Measurements from ENCODE around the gene SPANXN1. TPM values are rescaled to one million over a fixed set of nuclear protein-coding genes. Genes with fewer than 3 reads are reported as not detected.
"Not testable (repeated sequence)": the region's sequence is repeated elsewhere in the genome, so short reads cannot be mapped to it uniquely, and the experiment has no call there.

The SPANXN1 gene, protein sequence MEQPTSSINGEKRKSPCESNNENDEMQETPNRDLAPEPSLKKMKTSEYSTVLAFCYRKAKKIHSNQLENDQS
- total RNA-seq (2021; ENCODE audit: unreplicated experiment), result not detected
- not detected in 2 replicates for polyA plus RNA-seq (2012)
- Bru-seq, nascent RNA, result not detected
- BruChase-seq, experiment 1, labeled RNA remaining after a 6-hour chase, result not detected
- not detected for BruChase-seq, experiment 2, labeled RNA remaining after a 2-hour chase
- long read RNA-seq, result 0 reads

DNA sequence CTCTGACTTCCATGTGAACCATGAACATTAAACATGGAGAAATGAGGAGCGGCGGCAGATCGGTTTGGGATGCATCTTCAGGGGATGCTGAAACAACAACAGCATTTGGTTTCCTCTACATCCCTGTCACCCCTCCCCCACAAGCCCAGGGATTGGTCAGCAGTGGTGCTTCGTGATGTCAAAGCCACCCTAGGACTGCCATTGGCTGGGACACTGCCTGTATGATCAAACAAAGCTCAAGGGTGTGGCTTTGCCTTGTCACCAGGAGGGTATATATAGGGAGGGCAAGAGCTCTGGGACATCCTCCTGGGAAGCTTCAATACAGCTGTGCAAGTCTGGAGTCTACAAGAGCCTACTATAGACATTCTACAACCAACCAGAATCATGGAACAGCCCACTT is at the start of gene SPANXN1:
SPANXN1 (plus strand) TSS at position 301 of the 400 bp plus-strand sequence; CDS start at position 385, 84 bp downstream.
- H2AFZ ChIP-seq (ENCODE audit: low read depth, low read length, poor library complexity, severe bottlenecking); CTCF ChIA-PET; H3K9me3 ChIP-seq (ENCODE audit: control insufficient read depth in 1 of 2, insufficient read depth in 1 of 2, low read depth in 1 of 2, low read length in 2 of 2); H4K20me1 ChIP-seq (ENCODE audit: insufficient read depth); H3K27ac ChIP-seq (ENCODE audit: low read depth, low read length); RAD21 ChIA-PET (ENCODE audit: low non-redundant PET in 1 of 2, low total read pairs in 2 of 2, uncharacterized antibody in 2 of 2, unreplicated experiment in 2 of 2); intact Hi-C loops (cut with micrococcal nuclease); BruUV-seq (replicated peaks); H3K4me3 ChIP-seq (replicated peaks in 1 of 2; ENCODE audit: low read depth in 1 of 2, low read length in 2 of 2); H3K27me3 ChIP-seq (ENCODE audit: insufficient read depth, low read length); ATAC-seq; H3K9me2 ChIP-seq (ENCODE audit: insufficient read depth); H3K9ac ChIP-seq (ENCODE audit: low read length); H3K4me2 ChIP-seq (ENCODE audit: low read length); H3K4me1 ChIP-seq (ENCODE audit: control insufficient read depth in 1 of 2, insufficient read depth in 2 of 2, low read length in 2 of 2); POLR2A ChIA-PET; H3K79me2 ChIP-seq (ENCODE audit: insufficient read depth, low read length); DNase-seq (ENCODE audit: low read depth, low spot score); H3K36me3 ChIP-seq (ENCODE audit: control insufficient read depth in 1 of 2, insufficient read depth in 2 of 2, low read length in 2 of 2): not testable (repeated sequence)

DNA sequence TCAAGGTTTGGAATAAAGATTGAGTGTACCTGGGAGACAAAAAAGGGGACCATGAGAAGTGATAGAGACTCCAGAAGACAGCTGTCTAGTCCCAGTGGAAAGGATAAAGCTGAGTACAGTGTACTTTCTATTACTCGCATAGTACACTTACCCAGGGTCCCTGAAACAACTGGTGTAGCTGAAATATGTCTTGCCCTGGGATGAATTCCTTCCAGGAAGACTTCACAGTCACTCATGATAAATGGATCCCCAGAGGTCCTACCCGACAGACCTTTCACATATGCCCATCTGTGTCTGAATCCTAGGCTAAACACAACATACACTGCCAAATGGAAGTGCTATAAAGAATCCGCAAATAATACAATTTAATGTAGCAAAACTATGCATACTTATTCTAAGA is 48.2 kb upstream of the SPANXN1 start:
- intact Hi-C loops (cut with micrococcal nuclease), result no loop called here
- no peaks in the 10 kb centered on the region for H3K9me2 ChIP-seq (ENCODE audit: insufficient read depth)
- no peaks in the 10 kb centered on the region for H3K36me3 ChIP-seq (ENCODE audit: control insufficient read depth in 1 of 2, insufficient read depth in 2 of 2, low read length in 2 of 2)
- no TSS peak for BruUV-seq (replicated peaks)
- H3K27ac ChIP-seq (ENCODE audit: low read depth, low read length), result no peak overlapping the region
- ChIA-PET RAD21 (ENCODE audit: low non-redundant PET in 1 of 2, low total read pairs in 2 of 2, uncharacterized antibody in 2 of 2, unreplicated experiment in 2 of 2) (no interaction called here), POLR2A (no interaction called here), CTCF (no interaction called here)
- H3K9ac ChIP-seq (ENCODE audit: low read length), result no peak overlapping the region
- H3K4me3 ChIP-seq (replicated peaks in 1 of 2; ENCODE audit: low read depth in 1 of 2, low read length in 2 of 2), result no peak overlapping the region
- no peaks in the 10 kb centered on the region for H4K20me1 ChIP-seq (ENCODE audit: insufficient read depth)
- no peaks in the 10 kb centered on the region for H3K4me1 ChIP-seq (ENCODE audit: control insufficient read depth in 1 of 2, insufficient read depth in 2 of 2, low read length in 2 of 2)
- H2AFZ ChIP-seq (ENCODE audit: low read depth, low read length, poor library complexity, severe bottlenecking), result no peak overlapping the region
- ATAC-seq (no peak), DNase-seq (ENCODE audit: low read depth, low spot score) (no peak)
- H3K9me3 ChIP-seq (ENCODE audit: control insufficient read depth in 1 of 2, insufficient read depth in 1 of 2, low read depth in 1 of 2, low read length in 2 of 2), result no peaks in the 10 kb centered on the region
- no peaks in the 10 kb centered on the region for H3K27me3 ChIP-seq (ENCODE audit: insufficient read depth, low read length)
- no peaks in the 10 kb centered on the region for H3K79me2 ChIP-seq (ENCODE audit: insufficient read depth, low read length)
- H3K4me2 ChIP-seq (ENCODE audit: low read length), result no peak overlapping the region
- no peak for TF ChIP-seq CTCF (IDR thresholded peaks at IDR 0.05 in 2 of 3, conservative IDR thresholded peaks at IDR 0.05 in 1 of 3; ENCODE audit: borderline replicate concordance in 1 of 3, insufficient read depth in 1 of 3, low read depth in 2 of 3, low read length in 2 of 3)
- no peak for TF ChIP-seq POLR2AphosphoS5 (IDR thresholded peaks at IDR 0.05; ENCODE audit: low read depth, low read length)
- TF ChIP-seq EGR1 (IDR thresholded peaks at IDR 0.05; ENCODE audit: low read depth), result no peak
- TF ChIP-seq ELF1 (IDR thresholded peaks at IDR 0.05; ENCODE audit: borderline replicate concordance, low read depth), result no peak
- no peak for TF ChIP-seq EZH2phosphoT487 (IDR thresholded peaks at IDR 0.05; ENCODE audit: borderline replicate concordance)
- TF ChIP-seq RAD21 (IDR thresholded peaks at IDR 0.05; ENCODE audit: low read depth), result no peak
- no peak for TF ChIP-seq SRF (IDR thresholded peaks at IDR 0.05; ENCODE audit: low read depth)
- no peak for TF ChIP-seq CBX3 (IDR thresholded peaks at IDR 0.05; ENCODE audit: low read depth)
- no peak for TF ChIP-seq SIN3A (IDR thresholded peaks at IDR 0.05; ENCODE audit: low read depth)
- no peak for TF ChIP-seq POLR2A (IDR thresholded peaks at IDR 0.05; ENCODE audit: borderline replicate concordance, extremely low read depth, insufficient read depth, insufficient read length)
- no peak for TF ChIP-seq ZBTB33 (IDR thresholded peaks at IDR 0.05; ENCODE audit: extremely low read depth, insufficient replicate concordance, low read length)
- TF ChIP-seq ATF3 (IDR thresholded peaks at IDR 0.05), result no peak
- no peak for TF ChIP-seq TCF7L2 (IDR thresholded peaks at IDR 0.05; ENCODE audit: borderline replicate concordance, extremely low read depth, insufficient read depth, insufficient read length)
- no peak for TF ChIP-seq ZNF274 (IDR thresholded peaks at IDR 0.05; ENCODE audit: low read depth, low read length)

All from HCT116 (cell line).